Activated naive CD8-positive, alpha-beta T cell (primary cell): ENCODE data around the gene ACTN2.
A peak's percentile ranks its signal among the peaks of the same experiment; 100 is the strongest.

Experiments
- H3K27ac Mint-ChIP-seq: one replicate; pipeline ENCODE4 v1.8.0; 2021; ENCODE audit warnings: mixed read lengths
- H3K27me3 Mint-ChIP-seq: one replicate; pipeline ENCODE4 v1.8.0; 2021; ENCODE audit warnings: mixed read lengths
- H3K36me3 Mint-ChIP-seq: one replicate; pipeline ENCODE4 v1.8.0; 2021; ENCODE audit warnings: mixed read lengths
- H3K4me1 Mint-ChIP-seq: one replicate; pipeline ENCODE4 v1.8.0; 2021; ENCODE audit warnings: low read depth, mixed read lengths
- H3K4me3 Mint-ChIP-seq: one replicate; pipeline ENCODE4 v1.8.0; 2021; ENCODE audit warnings: mild to moderate bottlenecking, mixed read lengths
- H3K9me3 Mint-ChIP-seq: one replicate; pipeline ENCODE4 v1.8.0; 2021; ENCODE audit warnings: low read depth, mixed read lengths

The ACTN2 gene

GRCh38 chr1:236800623-236801022 lies 114.3 kb downstream of the ACTN2 start:
- Mint-ChIP-seq H3K4me1 (peaks cover 73% of the 10 kb centered on the region), H3K36me3 (peaks cover 10% of the 10 kb centered on the region), H3K9me3 (no peaks in the 10 kb centered on the region), H3K27ac (peak overlapping the region; percentile 46), H3K27me3 (no peaks in the 10 kb centered on the region), H3K4me3 (no peak overlapping the region)

- Mint-ChIP-seq H3K36me3 (peaks cover 10% of the 10 kb centered on the region), H3K9me3 (no peaks in the 10 kb centered on the region), H3K4me1 (peaks cover 68% of the 10 kb centered on the region), H3K4me3 (no peak overlapping the region), H3K27ac (no peak overlapping the region), H3K27me3 (no peaks in the 10 kb centered on the region)
These were observed 116.0 kb downstream of the ACTN2 start for GRCh38 chr1:236802264-236802663.

GRCh38 chr1:236806634-236807033 lies 120.3 kb downstream of the ACTN2 start:
- Mint-ChIP-seq H3K4me1 (peaks cover 39% of the 10 kb centered on the region), H3K27me3 (no peaks in the 10 kb centered on the region), H3K4me3 (no peak overlapping the region), H3K27ac (peak overlapping the region; percentile 0), H3K9me3 (no peaks in the 10 kb centered on the region), H3K36me3 (peaks cover 26% of the 10 kb centered on the region)

- H3K9me3 Mint-ChIP-seq = no peaks in the 10 kb centered on the region
- peaks cover 25% of the 10 kb centered on the region for H3K4me1 Mint-ChIP-seq
- peaks cover 24% of the 10 kb centered on the region for H3K36me3 Mint-ChIP-seq
- H3K27ac Mint-ChIP-seq = no peak overlapping the region
- no peaks in the 10 kb centered on the region for H3K27me3 Mint-ChIP-seq
- no peak overlapping the region for H3K4me3 Mint-ChIP-seq
These were observed 121.7 kb downstream of the ACTN2 start for GRCh38 chr1:236808005-236808404.

- H3K27me3 Mint-ChIP-seq = no peaks in the 10 kb centered on the region
- H3K4me1 Mint-ChIP-seq = peaks cover 19% of the 10 kb centered on the region
- H3K36me3 Mint-ChIP-seq = peaks cover 26% of the 10 kb centered on the region
These were observed 122.3 kb downstream of the ACTN2 start for GRCh38 chr1:236808564-236809130.

GRCh38 chr1:236809148-236809547 lies 122.8 kb downstream of the ACTN2 start:
- H3K9me3 Mint-ChIP-seq = no peaks in the 10 kb centered on the region
- H3K4me1 Mint-ChIP-seq = peaks cover 18% of the 10 kb centered on the region
- no peak overlapping the region for H3K4me3 Mint-ChIP-seq
- no peak overlapping the region for H3K27ac Mint-ChIP-seq
- no peaks in the 10 kb centered on the region for H3K27me3 Mint-ChIP-seq
- H3K36me3 Mint-ChIP-seq = peaks cover 27% of the 10 kb centered on the region

More at GRCh38 chr1:236808564-236809130, 122.3 kb downstream of the ACTN2 start:
- no peak overlapping the region for H3K27ac Mint-ChIP-seq
- H3K4me3 Mint-ChIP-seq = no peak overlapping the region
- H3K9me3 Mint-ChIP-seq = no peaks in the 10 kb centered on the region

- peak overlapping the region; percentile 37 for H3K27ac Mint-ChIP-seq
- no peaks in the 10 kb centered on the region for H3K27me3 Mint-ChIP-seq
- no peak overlapping the region for H3K4me3 Mint-ChIP-seq
- H3K9me3 Mint-ChIP-seq = no peaks in the 10 kb centered on the region
- peaks cover 21% of the 10 kb centered on the region for H3K36me3 Mint-ChIP-seq
- peaks cover 13% of the 10 kb centered on the region for H3K4me1 Mint-ChIP-seq
These were observed 123.7 kb downstream of the ACTN2 start for GRCh38 chr1:236810018-236810417.

- Mint-ChIP-seq H3K4me1 (peaks cover 4% of the 10 kb centered on the region), H3K4me3 (no peak overlapping the region), H3K9me3 (no peaks in the 10 kb centered on the region), H3K36me3 (peaks cover 19% of the 10 kb centered on the region), H3K27me3 (no peaks in the 10 kb centered on the region), H3K27ac (no peak overlapping the region)
These were observed 126.2 kb downstream of the ACTN2 start for GRCh38 chr1:236812334-236813030.
